ENCODE results near the gene KDM1A.

GRCh38 chr1:23108918-23109533 lies 89.8 kb downstream of the KDM1A start:
- TF ChIP-seq POLR2A (IDR thresholded peaks at IDR 0.05) (no peak), CTCF (IDR thresholded peaks at IDR 0.05) (no peak)

Measured in esophagus squamous epithelium (tissue), 4 donors.